GM12892 (cell line): Measurements from ENCODE around the gene ASCL2.

Experiments used
- POLR2A ChIP-seq: IDR thresholded peaks from 2 replicates; pipeline ENCODE4 v1.6.1; 2011; ENCODE audit warnings: low read depth, low read length, control low read depth
- POLR2AphosphoS5 ChIP-seq: IDR thresholded peaks from 2 replicates; pipeline ENCODE4 v1.6.1; 2011; ENCODE audit warnings: low read depth, low read length, control low read depth
- TAF1 ChIP-seq: IDR thresholded peaks from 2 replicates; pipeline ENCODE4 v1.6.1; 2011; ENCODE audit warnings: low read depth, mild to moderate bottlenecking, control low read depth, low read length, borderline replicate concordance

GRCh38 chr11:2252018-2252417 is 18.4 kb downstream of the ASCL2 start:
- TF ChIP-seq POLR2AphosphoS5: no peak
- TF ChIP-seq TAF1: no peak
- TF ChIP-seq POLR2A: no peak
